Smooth muscle cell of the umbilical artery (primary cell): Measurements from ENCODE around the gene DOK1. TPM values are rescaled to one million over a fixed set of nuclear protein-coding genes. Genes with fewer than 3 reads are reported as not detected.

Experiments used
- total RNA-seq: library from RNA; depleted of rRNA; stranded (reverse); fragments of >200 nt; gene quantifications from 2 replicates; pipeline ENCODE4 v1.2.3, GENCODE V29; 2014

Gene DOK1
- 28.6 and 32.1 TPM in 2 replicates for total RNA-seq

DNA sequence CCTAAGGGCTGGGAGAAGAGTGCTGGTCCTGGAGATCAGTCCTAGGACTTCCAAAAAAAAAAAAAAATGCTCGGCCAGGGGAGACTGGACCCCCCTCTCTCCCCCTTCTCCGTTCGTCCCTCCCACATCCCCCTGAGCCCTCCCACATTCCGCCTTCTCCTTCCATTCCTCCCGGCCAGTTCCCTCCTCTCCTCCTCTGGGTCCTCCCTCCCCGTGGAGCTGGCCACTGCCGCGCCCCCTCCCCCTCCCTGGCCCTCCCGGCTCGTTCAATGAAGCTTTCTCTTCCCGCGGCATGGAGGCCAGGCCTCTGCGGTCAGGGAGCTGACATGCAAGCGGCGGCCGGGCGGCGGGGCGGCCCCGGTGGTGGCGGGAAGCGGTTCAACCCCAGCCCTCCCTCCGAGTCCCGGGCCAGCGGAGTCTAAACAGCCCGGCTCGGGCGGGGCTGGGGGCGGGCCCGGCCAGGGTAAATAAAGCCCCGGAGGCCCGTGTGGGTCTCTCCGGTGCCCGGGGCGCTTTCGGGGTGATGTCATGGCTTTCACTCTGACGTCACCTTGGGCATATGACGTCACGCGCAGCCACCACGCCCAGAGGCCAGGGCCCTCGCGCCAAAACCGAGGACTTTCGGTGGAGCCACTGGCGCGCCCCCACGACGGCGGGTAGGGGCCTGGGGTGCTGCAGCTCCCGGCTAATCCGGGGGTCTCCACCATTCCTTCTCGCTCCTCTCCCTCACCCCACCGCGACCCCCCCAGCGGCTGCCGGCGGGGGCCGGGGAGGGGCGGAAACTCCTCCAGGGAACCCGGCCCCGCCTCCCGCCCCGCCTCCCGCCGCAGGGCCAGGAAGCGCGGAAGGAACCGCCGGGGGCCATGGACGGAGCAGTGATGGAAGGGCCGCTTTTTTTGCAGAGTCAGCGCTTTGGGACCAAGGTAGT lies at the start of gene DOK1, which contains the start of gene LOXL3:
Gene DOK1, plus strand, starts transcription at position 829 of the 928 bp plus-strand sequence. Its CDS starts 35 bp downstream, at position 864.
Gene LOXL3, minus strand, starts transcription at position 51 of the 928 bp plus-strand sequence. CDS start 1,308 bp downstream, outside the sequence.

DNA sequence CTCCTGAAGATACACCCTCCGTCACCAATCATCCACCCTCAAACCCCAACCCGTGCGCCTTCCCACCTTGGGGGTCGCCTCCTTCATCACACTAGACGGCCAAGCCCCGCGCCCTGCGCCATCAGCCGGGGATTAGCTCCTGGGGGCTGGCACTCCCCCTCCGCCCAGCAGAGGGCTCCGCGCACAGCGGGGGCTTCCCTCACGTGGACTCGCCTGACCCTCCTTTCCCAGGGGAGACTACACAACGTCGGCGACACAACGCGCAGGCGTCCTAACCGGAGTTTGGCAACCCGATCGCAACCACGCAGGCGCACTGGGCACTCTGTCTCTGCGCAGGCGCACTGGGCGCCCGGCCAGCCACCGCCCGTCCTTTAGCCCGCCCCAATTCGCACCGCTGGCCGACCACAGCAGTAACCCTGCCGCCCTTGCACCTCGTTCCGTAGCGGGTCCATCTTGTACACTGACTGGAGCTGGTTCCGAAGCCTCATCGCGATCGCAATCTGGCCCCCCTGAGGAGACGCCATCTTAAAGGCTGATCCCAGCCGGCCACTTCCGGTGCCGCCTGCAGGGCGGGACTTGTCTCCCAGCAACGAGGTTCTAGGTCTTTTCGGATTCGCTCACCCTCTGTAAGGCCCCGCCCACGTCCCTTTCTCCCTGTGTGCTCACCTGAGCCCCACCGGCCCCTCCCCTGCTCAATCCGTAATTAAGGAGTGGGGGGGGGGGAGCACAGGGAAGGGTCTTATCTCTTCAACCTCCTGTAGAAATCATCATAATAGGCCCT lies 47.2 kb upstream of the DOK1 start, which contains the start of gene PCGF1:
Gene PCGF1, minus strand, starts transcription at position 551 of the 781 bp plus-strand sequence. Its CDS starts 27 bp downstream, at position 524.

DNA sequence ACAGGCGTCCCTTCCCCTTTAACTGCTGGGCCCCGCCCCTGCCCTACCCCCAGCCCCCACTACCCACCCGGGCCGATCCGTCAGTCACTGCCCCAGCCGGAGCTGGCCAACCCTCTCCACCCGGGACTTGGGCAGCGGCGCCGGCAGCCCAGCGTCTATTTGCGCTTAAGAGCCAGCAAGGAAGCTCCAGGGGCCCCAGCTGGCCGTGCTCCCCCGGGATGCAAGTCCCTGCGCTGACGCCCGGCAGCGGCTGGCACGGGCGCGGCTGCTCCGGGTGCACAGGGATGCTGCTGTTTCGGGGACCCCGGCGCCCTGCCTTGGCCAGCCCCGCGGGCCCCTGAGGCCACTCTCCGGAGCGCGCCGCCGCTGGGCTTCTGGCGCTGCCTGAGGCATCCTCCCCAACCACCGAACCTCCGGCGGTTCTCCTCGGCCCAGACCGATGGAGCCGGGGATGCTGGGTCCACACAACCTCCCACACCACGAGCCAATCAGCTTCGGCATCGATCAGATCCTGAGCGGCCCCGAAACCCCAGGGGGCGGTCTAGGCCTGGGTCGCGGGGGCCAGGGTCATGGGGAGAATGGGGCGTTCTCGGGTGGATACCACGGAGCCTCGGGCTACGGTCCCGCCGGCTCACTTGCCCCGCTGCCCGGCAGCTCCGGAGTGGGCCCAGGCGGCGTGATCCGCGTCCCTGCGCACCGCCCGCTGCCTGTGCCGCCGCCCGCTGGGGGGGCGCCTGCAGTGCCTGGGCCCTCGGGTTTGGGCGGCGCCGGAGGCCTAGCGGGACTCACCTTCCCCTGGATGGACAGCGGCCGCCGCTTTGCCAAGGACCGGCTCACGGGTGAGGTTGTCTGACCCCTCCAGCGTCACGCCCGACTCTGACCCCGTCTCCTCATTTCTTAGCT lies 39.9 kb upstream of the DOK1 start, which contains the start of gene TLX2:
Gene TLX2, plus strand, starts transcription at position 83 of the 903 bp plus-strand sequence. Its CDS starts 357 bp downstream, at position 440.

DNA sequence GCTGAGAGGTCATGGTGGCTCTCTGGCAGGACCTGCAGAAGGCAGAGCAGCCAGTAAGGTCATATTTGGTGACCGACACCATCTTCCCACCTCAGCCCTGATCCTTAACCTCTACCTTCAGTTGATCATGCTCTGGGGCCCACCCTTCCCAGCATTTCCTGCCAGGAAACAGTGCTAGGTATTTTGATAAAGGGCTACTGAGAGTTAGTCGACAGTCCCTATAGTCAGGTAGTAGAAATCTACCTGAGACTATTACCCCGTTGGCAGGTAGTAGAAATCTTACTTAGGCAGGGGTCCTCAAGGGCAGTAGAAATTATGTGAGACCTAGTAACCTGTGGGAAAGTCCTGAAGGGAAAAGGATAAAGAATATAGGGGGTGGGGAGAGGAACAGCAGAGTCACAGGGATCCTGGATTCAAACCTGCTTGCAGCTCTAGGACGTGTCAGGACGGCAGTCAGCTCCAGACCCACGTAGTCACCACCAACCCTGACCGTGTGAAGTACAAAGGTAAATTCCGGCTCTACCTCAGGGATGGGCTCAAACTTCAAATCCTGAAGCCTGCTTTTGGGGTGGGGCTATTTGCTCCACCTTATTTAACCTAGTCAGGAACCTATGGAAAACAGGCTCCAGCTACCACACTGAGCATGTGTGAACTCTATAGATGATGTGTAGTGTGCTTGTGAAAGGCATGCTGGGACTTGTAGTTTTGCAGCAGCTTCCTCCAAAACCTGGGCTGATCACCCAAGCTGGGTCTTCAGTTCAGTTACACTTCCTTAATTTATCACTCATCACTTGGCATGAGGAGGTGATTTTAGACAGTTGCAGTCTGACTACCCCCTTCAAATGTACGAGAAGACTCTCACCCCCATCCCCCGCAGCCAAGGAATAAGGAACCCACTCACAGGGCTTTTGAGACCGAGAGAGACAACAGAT lies 28.5 kb upstream of the DOK1 start, which contains the start of gene DQX1:
Gene DQX1, minus strand, starts transcription at position 515 of the 932 bp plus-strand sequence. Its CDS starts 502 bp downstream, at position 13.

DNA sequence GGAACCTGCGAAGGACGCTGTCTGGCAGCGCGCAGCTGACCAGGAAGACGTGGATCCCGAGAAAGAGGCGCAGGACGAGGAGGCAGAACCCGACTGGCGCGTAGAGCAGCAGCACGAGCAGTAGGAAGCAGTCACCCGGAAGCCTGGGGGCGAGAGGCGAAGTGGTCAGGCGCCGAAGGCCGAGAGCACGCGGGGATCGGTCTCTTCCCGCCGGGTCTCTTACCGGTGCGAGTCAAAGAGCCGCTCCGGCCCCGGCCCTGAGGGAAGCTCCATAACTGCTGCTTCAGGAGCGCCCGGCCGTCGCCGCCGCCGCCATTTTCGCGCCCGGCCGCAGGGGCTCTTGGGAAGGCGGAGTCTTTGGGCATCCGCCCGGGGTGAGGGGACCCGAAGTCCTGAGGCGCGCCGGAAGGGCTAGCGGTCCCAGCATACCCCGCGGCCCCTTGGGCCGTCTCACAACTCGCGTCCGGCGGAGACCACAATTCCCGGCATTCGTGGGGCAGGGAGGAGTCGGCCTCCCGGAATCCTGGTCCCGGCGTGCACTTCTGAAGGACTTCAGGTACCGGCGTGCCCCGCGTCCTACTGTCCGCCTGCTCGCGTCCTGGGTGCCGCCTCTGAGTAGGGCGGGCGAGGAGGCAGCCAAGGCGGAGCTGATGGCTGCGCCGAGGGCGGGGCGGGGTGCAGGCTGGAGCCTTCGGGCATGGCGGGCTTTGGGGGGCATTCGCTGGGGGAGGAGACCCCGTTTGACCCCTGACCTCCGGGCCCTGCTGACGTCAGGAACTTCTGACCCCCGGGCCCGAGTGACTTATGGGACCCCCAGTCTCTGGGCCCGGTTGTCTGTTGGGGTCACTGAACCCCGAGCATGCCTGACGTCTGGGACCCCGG lies 24.9 kb upstream of the DOK1 start, which contains the start of the genes AUP1 and HTRA2:
Gene AUP1, minus strand, starts transcription at position 350 of the 882 bp plus-strand sequence. Its CDS starts 77 bp downstream, at position 273.
Gene HTRA2, plus strand, starts transcription at position 577 of the 882 bp plus-strand sequence. Its CDS starts 74 bp downstream, at position 651.

Other genes with a start within 250 kb of the DOK1 start
- gene SLC4A5, start 211.3 kb upstream of the DOK1 start, total RNA-seq = 0.83 TPM in 1 of 2 replicates, not detected in the other
- 153 and 193 TPM in 2 replicates for gene DCTN1, start 174.4 kb upstream of the DOK1 start, total RNA-seq
- gene C2orf81, start 133.1 kb upstream of the DOK1 start, total RNA-seq = 0.30 and 0.78 TPM in 2 replicates
- 31.8 and 48.3 TPM in 2 replicates for gene WDR54, start 133.0 kb upstream of the DOK1 start, total RNA-seq
- 14.6 and 17.6 TPM in 2 replicates for gene RTKN, start 112.8 kb upstream of the DOK1 start, total RNA-seq
- 10.4 and 20.2 TPM in 2 replicates for gene INO80B, start 99.6 kb upstream of the DOK1 start, total RNA-seq
- gene WBP1, start 96.3 kb upstream of the DOK1 start, total RNA-seq = 34.3 and 62.7 TPM in 2 replicates
- gene MOGS, start 89.3 kb upstream of the DOK1 start, total RNA-seq = 96.2 and 110 TPM in 2 replicates
- 16.4 and 25.2 TPM in 2 replicates for gene MRPL53, start 82.0 kb upstream of the DOK1 start, total RNA-seq
- gene CCDC142, start 71.7 kb upstream of the DOK1 start, total RNA-seq = 23.2 and 25.2 TPM in 2 replicates
- 12.8 and 13.9 TPM in 2 replicates for gene TTC31, start 71.6 kb upstream of the DOK1 start, total RNA-seq
- 1.3 and 1.8 TPM in 2 replicates for gene LBX2, start 55.1 kb upstream of the DOK1 start, total RNA-seq
- 18.2 and 28.2 TPM in 2 replicates for gene PCGF1, start 47.0 kb upstream of the DOK1 start, total RNA-seq
- not detected in 2 replicates for gene TLX2, start 40.3 kb upstream of the DOK1 start, total RNA-seq
- 0.32 TPM in 1 of 2 replicates, not detected in the other for gene DQX1, start 28.5 kb upstream of the DOK1 start, total RNA-seq
- gene AUP1, start 25.0 kb upstream of the DOK1 start, total RNA-seq = 53.9 and 72.8 TPM in 2 replicates
- gene HTRA2, start 24.8 kb upstream of the DOK1 start, total RNA-seq = 29.3 and 36.5 TPM in 2 replicates
- gene LOXL3, start 778 bp upstream of the DOK1 start, total RNA-seq = 87.4 and 203 TPM in 2 replicates
- under 0.01 and 0.05 TPM in 2 replicates for gene M1AP, start 93.6 kb downstream of the DOK1 start, total RNA-seq
- gene SEMA4F, start 99.5 kb downstream of the DOK1 start, total RNA-seq = 6.8 and 13.7 TPM in 2 replicates